HUES48 (cell line): ENCODE results near the gene FAM241A.

Experiments used
- H3K27ac ChIP-seq: one replicate; pipeline ENCODE4 v1.7.0; 2013; ENCODE audit warnings: low read depth, low read length, inconsistent platforms
- H3K27me3 ChIP-seq: 2 replicates; pipeline ENCODE4 v1.6.1; 2013; ENCODE audit warnings: mild to moderate bottlenecking, low read length; ENCODE audit not compliant: control insufficient read depth, insufficient read depth
- H3K36me3 ChIP-seq: 2 replicates; pipeline ENCODE4 v1.6.1; 2013; ENCODE audit warnings: low read length; ENCODE audit not compliant: control insufficient read depth, insufficient read depth
- H3K4me1 ChIP-seq: 2 replicates; pipeline ENCODE4 v1.6.1; 2013; ENCODE audit warnings: mild to moderate bottlenecking, low read length; ENCODE audit not compliant: control insufficient read depth, insufficient read depth
- H3K4me3 ChIP-seq: 2 replicates; pipeline ENCODE4 v1.5.1; 2013; ENCODE audit warnings: mild to moderate bottlenecking, low read depth, low read length
- H3K9ac ChIP-seq: 2 replicates; pipeline ENCODE4 v1.6.1; 2013; ENCODE audit warnings: mild to moderate bottlenecking, low read depth, low read length, moderate library complexity
- H3K9me3 ChIP-seq: 2 replicates; pipeline ENCODE4 v1.6.1; 2013; ENCODE audit warnings: low read length; ENCODE audit not compliant: control insufficient read depth, insufficient read depth

The FAM241A gene

DNA sequence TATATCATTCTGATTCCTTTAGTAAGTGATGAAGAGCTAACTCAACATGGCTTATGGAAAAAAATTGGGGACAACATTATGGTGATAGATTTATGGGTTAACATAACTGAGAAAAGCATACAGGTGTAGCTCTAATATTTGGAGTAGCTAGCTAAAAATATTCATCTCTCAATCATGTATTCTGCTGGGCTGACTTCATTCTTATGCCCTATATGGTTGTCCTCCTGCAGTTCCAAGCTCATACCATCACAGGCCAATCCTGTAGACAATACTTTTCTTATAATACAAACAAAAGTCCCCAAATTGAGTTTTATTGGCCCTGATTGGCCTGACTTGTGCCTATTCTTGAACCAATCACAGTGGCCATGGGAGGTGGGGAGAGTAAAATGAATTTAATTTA is 6.7 kb upstream of the FAM241A start:
- H3K36me3 ChIP-seq, result no peaks in the 10 kb centered on the region
- H3K9ac ChIP-seq, result no peak overlapping the region
- no peaks in the 10 kb centered on the region for H3K27me3 ChIP-seq
- no peak overlapping the region for H3K4me3 ChIP-seq
- H3K9me3 ChIP-seq, result no peaks in the 10 kb centered on the region
- no peak overlapping the region for H3K27ac ChIP-seq
- H3K4me1 ChIP-seq, result no peaks in the 10 kb centered on the region

DNA sequence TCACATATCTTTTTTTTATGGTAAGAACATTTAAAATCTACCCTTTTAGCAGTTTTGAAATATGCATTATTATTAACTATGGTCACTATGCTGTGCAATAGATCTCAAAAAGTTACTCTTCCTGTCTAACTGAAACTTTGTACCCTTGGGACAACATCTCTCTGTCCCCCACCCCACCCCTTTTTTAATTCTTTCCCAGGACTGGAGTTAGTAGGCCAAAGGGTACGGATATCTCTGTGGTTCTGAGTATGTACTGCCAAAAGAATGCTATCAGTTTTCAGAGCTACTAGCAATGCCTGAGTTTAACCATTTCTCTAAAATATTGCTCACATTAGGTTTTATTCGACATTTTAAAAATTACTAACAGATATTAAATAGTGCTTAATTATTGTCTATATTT is 4.7 kb upstream of the FAM241A start:
- H3K27me3 ChIP-seq, result no peaks in the 10 kb centered on the region
- H3K4me1 ChIP-seq, result no peaks in the 10 kb centered on the region
- H3K9ac ChIP-seq, result no peak overlapping the region
- H3K36me3 ChIP-seq, result no peaks in the 10 kb centered on the region
- H3K27ac ChIP-seq, result no peak overlapping the region
- H3K4me3 ChIP-seq, result no peak overlapping the region
- H3K9me3 ChIP-seq, result no peaks in the 10 kb centered on the region

DNA sequence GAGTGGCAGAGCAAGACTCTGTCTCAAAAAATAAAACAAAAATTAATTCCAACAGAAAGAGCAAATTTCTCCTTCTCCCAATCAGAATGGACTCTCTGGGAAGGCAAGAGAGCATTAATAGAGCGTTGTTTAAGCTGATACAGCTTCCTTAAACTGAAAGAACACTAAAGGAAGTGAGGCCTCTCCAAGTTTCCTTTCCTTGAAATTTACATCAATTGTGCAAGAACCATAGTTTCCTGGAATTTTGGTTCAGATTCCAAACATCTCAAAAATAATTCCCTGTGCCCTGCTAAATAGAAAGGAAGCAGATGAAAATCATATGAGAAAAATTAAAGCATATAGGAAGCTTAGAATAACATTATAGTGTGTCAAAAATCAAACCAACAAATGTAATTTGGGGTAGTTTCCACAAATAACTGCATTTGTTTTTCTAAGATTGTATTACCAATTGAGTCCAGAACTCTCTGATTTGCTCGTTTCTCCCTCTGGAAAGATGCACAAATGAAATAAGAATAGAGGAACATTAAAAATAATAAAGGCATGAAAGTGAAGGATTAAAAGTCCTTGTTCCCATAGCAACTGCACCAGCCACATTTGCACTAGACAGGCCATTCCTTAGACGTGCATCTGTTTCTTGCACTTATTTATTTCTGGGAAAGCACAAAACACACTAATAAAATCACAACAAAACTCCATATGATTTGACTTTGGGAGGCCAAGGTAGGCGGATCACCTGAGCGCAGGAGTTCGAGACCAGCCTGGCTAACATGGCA is 3.7 kb upstream of the FAM241A start:
- no peak overlapping the region for H3K27ac ChIP-seq
- no peaks in the 10 kb centered on the region for H3K9me3 ChIP-seq
- peaks cover 6% of the 10 kb centered on the region for H3K27me3 ChIP-seq
- no peaks in the 10 kb centered on the region for H3K36me3 ChIP-seq
- no peak overlapping the region for H3K9ac ChIP-seq
- peaks cover 3% of the 10 kb centered on the region; the same call in 1 of the 2 replicates for H3K4me1 ChIP-seq
- H3K4me3 ChIP-seq, result no peak overlapping the region

DNA sequence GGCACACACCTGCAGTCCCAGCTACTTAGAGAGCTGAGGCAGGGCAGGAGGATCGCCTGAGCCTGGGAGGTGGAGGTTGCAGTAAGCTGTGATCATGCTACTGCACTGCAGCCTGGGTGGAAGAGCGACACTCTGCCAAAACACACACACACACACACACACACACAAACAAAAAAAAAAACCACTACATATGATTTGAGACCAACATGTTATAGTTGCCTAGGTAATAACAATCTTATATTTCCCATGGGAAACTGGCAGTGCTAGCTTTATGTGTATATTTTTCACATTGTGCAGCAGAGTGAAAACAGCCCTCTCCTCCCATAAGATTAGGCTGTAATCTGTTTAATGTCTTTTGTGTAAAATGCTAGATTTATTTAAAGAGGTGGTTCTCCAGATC is 3.1 kb upstream of the FAM241A start:
- Histone ChIP-seq H3K9me3 (no peaks in the 10 kb centered on the region), H3K27me3 (peaks cover 13% of the 10 kb centered on the region), H3K36me3 (no peaks in the 10 kb centered on the region), H3K27ac (no peak overlapping the region), H3K9ac (no peak overlapping the region), H3K4me3 (no peak overlapping the region), H3K4me1 (peaks cover 5% of the 10 kb centered on the region; the same call in 1 of the 2 replicates)

DNA sequence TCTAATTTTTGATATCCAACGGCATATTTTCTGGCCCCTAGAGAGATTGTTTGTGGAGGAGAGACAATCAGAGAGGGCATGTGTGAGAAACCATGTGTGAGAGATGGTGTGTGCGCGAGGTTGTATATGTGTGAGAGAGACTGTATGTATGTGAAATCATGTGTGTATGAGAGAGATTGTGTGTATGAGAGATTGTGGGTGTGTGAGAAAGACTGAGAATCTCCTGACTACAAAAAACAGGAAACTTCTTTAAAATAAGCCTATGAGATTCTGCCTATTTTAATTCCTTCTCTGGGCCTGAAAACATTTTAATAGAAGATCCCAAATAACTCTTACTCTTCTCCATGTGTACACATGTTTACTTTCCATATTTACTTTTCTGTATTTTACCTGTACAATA is 1.5 kb upstream of the FAM241A start:
- Histone ChIP-seq H3K27ac (no peak overlapping the region), H3K9me3 (no peaks in the 10 kb centered on the region), H3K9ac (no peak overlapping the region), H3K36me3 (no peaks in the 10 kb centered on the region), H3K4me3 (no peak overlapping the region), H3K4me1 (peaks cover 5% of the 10 kb centered on the region; the same call in 1 of the 2 replicates), H3K27me3 (peaks cover 27% of the 10 kb centered on the region)

DNA sequence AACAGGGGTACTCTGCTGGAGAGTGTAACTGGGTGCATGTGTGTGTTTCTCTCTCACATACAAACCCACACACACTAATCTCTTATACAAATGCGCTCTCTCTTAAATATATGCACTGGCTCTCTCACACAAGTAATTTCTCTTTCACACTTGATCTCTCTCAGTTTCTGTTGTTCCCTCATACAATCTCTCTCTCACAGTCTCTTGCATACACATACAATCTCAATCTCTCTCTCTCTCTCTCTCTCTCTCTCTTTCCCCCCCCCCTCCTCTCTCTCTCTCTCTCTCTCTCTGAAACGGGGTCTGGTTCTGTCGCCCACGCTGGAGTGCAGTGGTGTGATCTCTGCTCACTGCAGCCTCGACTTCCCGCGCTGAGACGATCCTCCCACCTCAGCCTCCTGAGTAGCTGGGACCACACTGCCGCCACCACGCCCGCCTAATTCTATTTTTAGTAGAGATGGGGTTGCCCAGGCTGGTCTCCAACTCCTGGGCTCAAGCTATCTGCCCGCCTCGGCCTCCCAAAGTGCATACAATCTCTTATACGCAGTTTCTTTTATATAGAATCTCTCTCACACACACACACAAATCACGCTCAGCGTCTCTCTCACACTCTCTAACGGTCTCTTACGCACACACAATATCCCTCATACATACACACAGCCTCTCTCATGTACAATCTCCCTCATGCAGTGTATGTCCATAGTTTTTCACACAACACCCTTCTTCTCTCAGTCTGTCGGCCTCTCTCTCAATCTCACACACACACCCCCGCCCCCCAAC is 518 bp upstream of the FAM241A start:
- Histone ChIP-seq H3K27ac (no peak overlapping the region), H3K9me3 (no peaks in the 10 kb centered on the region), H3K4me1 (peaks cover 5% of the 10 kb centered on the region; the same call in 1 of the 2 replicates), H3K36me3 (no peaks in the 10 kb centered on the region), H3K4me3 (peak overlapping the region; percentile 57), H3K27me3 (peaks cover 28% of the 10 kb centered on the region), H3K9ac (no peak overlapping the region)

DNA sequence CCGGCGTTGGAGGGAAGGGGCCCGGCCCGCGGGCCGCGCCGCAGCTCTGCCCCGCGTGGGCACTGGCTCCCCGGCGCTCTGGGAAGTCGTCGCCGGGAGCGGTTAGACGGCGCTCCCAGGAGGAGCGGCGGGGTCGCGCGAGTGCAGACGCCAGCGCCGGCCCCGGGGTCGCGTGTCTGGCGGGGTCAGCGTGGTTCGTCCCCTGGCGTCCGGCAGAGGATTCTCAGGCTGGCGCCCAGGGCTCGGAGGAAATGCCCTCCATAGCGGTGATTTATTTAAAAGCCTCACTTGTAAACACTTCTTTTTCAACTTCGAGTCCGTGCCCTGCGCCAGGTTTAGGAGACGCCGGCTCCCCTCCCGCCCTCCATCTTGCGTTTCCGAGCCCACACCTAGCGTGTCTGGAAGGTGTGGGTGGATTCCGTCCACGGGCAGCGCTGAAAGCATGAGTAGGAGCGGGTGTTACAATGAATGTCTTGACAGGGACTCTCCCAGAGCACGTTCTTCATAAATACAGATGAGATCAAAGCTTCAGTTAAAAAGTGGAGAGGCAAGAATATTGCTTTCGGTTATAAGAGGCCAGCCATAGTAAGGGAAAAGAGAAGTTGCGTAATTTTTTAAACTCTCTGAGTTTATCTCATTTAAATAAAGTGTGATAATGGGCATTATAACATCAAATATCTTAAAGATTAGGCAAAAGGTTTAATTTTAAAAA is 692 bp downstream of the FAM241A start:
- H3K4me3 ChIP-seq, result peak overlapping the region; percentile 78
- peaks cover 28% of the 10 kb centered on the region for H3K27me3 ChIP-seq
- peaks cover 5% of the 10 kb centered on the region; the same call in 1 of the 2 replicates for H3K4me1 ChIP-seq
- no peak overlapping the region for H3K27ac ChIP-seq
- H3K9me3 ChIP-seq, result no peaks in the 10 kb centered on the region
- no peak overlapping the region for H3K9ac ChIP-seq
- no peaks in the 10 kb centered on the region for H3K36me3 ChIP-seq

DNA sequence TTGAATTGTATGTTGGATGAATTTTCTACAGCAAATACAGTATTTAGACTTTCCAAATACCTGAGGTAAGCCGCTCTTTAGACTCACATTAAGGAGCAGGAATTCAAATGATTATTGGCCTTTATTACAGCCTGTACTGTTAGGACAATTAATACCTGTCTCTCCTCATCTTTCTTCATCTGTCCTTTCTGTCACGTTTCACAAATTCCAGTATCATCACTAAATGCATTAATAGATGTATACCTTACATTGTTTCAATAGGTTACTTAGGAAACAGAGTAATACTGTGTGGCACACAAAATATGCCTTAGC is 1.2 kb downstream of the FAM241A start:
- Histone ChIP-seq H3K4me1 (peaks cover 5% of the 10 kb centered on the region; the same call in 1 of the 2 replicates), H3K4me3 (peak overlapping the region; percentile 78), H3K9ac (no peak overlapping the region), H3K9me3 (no peaks in the 10 kb centered on the region), H3K27me3 (peaks cover 28% of the 10 kb centered on the region), H3K36me3 (no peaks in the 10 kb centered on the region), H3K27ac (no peak overlapping the region)

DNA sequence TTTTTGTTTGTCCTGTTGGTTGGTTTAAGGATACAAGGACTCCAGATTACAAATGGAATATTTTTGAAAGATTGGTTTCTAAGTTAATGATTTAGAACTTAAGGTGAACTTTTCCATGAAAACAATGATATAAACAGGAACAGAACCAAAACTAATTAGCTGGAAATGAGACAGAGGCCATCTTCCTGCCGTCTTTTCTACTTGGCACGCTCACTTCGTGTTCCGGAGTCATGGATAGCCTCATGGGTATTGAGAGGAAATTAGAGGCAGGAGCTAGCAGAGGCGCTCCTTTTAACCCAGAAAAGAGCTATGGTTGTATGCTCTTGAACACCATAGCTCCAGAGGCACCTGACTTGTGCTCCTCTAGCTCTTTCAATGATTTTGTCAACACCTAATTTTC is 2.4 kb downstream of the FAM241A start:
- H3K27ac ChIP-seq, result no peak overlapping the region
- H3K9me3 ChIP-seq, result no peaks in the 10 kb centered on the region
- H3K36me3 ChIP-seq, result no peaks in the 10 kb centered on the region
- no peak overlapping the region for H3K9ac ChIP-seq
- H3K4me3 ChIP-seq, result no peak overlapping the region
- H3K27me3 ChIP-seq, result peaks cover 28% of the 10 kb centered on the region
- peaks cover 5% of the 10 kb centered on the region; the same call in 1 of the 2 replicates for H3K4me1 ChIP-seq

DNA sequence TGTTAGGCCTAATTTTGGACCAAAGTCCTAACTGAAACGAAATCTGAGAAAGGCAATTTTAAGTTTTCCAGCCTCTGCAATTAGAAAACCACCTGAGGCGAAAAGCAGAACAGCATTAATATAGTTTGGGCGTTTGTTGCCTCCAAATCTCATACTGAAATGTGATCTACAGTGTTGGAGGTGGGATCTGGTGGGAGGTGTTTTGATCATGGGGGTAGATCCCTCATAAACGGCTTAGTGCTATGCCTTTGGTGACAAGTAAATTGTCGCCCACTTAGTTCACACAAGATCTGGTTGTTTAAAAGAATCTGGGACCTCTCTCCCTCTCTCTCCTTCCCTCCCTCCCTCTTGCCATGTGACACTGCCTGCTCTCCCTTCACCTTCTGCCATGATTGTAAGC is 5.7 kb downstream of the FAM241A start:
- Histone ChIP-seq H3K4me1 (peaks cover 5% of the 10 kb centered on the region; the same call in 1 of the 2 replicates), H3K27me3 (peaks cover 28% of the 10 kb centered on the region), H3K27ac (no peak overlapping the region), H3K9me3 (no peaks in the 10 kb centered on the region), H3K4me3 (no peak overlapping the region), H3K9ac (no peak overlapping the region), H3K36me3 (no peaks in the 10 kb centered on the region)

DNA sequence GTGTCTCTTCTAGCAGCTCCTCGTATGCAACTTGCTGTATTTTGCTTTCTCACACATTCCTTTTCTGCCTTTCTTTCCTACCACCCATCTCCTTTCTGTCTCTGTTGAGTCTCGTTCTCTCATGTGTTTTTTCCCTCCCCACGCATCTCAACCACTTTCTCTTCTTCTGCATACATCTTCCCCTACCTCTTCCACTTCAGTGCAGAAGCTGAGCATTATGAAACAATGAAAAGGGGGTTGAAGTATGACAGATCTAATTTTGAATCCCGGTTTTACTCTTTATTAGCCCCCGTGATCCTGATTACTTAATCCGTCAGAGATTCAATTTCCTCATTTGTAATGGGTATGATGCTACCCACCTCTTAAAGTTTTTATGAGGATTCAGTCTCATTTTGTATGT is 7.3 kb downstream of the FAM241A start:
- no peaks in the 10 kb centered on the region for H3K9me3 ChIP-seq
- no peaks in the 10 kb centered on the region for H3K36me3 ChIP-seq
- no peak overlapping the region for H3K4me3 ChIP-seq

More for the DNA sequence above, 7.3 kb downstream of the FAM241A start:
- Histone ChIP-seq H3K9ac (no peak overlapping the region), H3K27me3 (peaks cover 12% of the 10 kb centered on the region), H3K4me1 (no peaks in the 10 kb centered on the region), H3K27ac (no peak overlapping the region)
